Left lung (tissue), 14 donors: ENCODE data around the gene S100A8. TPM values are rescaled to one million over a fixed set of nuclear protein-coding genes. Genes with fewer than 3 reads are reported as not detected.

Source experiments
- ATAC-seq: fragments of 200-7000 bp; cut with Tn5 transposase; one replicate; pipeline ENCODE4 v1.9.1; 2020; ENCODE audit warnings: moderate library complexity
- DNase-seq, 4 donors: peaks; one replicate each; pipeline ENCODE4 v3.0.0-alpha.2; 2013 to 2020
- H3K27ac ChIP-seq, 2 donors: fragments of 200-600 bp; sonication (generic) in 1 of 2; one replicate each; pipeline versions ENCODE4 v1.5.0 to v1.8.0; 2020 to 2021
- H3K27me3 ChIP-seq, 2 donors: fragments of 200-600 bp; sonication (generic) in 1 of 2; one replicate each; pipeline versions ENCODE4 v1.5.0 to v1.8.0; 2020 to 2021
- H3K36me3 ChIP-seq, 2 donors: fragments of 200-600 bp; sonication (generic) in 1 of 2; one replicate each; pipeline versions ENCODE4 v1.5.0 to v1.8.0; 2020 to 2021
- H3K4me1 ChIP-seq, 2 donors: fragments of 200-600 bp; one replicate each; pipeline ENCODE4 v1.8.0; 2021
- H3K4me3 ChIP-seq, 2 donors: fragments of 200-600 bp; sonication (generic) in 1 of 2; one replicate each; pipeline versions ENCODE4 v1.5.0 to v1.8.0; 2020 to 2021; ENCODE audit warnings: mild to moderate bottlenecking in 1 of 2
- H3K9me3 ChIP-seq, 2 donors: fragments of 200-600 bp; sonication (generic) in 1 of 2; one replicate each; pipeline versions ENCODE4 v1.5.0 to v1.8.0; 2020 to 2021
- intact Hi-C, 2 donors: fragments of 100-400 bp; cut with DNase I; formaldehyde crosslinking; loops; one replicate each; pipeline versions ENCODE4 v1.11.2 to v1.14.2; 2022
- long read RNA-seq, 12 donors: library from polyadenylated mRNA in 2 of 12; unstranded in 2 of 12; transcript quantifications; one replicate each; pipeline ENCODE4 v2.0.0 and lab custom pipeline, GENCODE V29; 2019 to 2026
- polyA plus RNA-seq, 6 donors: library from polyadenylated mRNA; unstranded; fragments of 120-200 nt; gene quantifications; one replicate each; pipeline ENCODE4 v1.2.1, GENCODE V29; 2013; ENCODE audit not compliant: insufficient read length in 6 of 6
- total RNA-seq, 2 donors: library from RNA; stranded (reverse); fragmentation: NEBNext Ultra II Directional; extraction: Animal tissue kit (Norgen Biotek cat#: 25700); gene quantifications; one replicate each; pipeline ENCODE4 v1.2.1, GENCODE V29; 2021
- TF ChIP-seq, protein P1 (sequence below), 2 donors: fragments of 200-600 bp; sonication (generic) in 1 of 2; IDR thresholded peaks; one replicate each; pipeline versions ENCODE4 v1.5.0 to v1.8.0; 2021; ENCODE audit warnings: antibody characterized with exemption in 2 of 2
- donor health status: DM: no; HTN: yes; CAD: no.
- donor health status: DM: no; HTN: no; CAD: no.

The S100A8 gene
- total RNA-seq (1,000 to 10,000 TPM in 1 of 2 donors, 10 to 100 TPM in 1; 97.7 to 1,365 TPM), polyA plus RNA-seq (10 to 100 TPM; 10.2 to 33.2 (median 19.9) TPM)
- long read RNA-seq, donor 1, transcript S100A8-203 (2 exons, 717 nt), result minor isoform, 12 of 39 reads
- long read RNA-seq, donor 1, transcript S100A8-202 (3 exons, 523 nt), result major isoform, 27 of 39 reads
- long read RNA-seq, donor 1, partial matches to known transcripts, result 0 of 39 reads
- long read RNA-seq, donor 1, other reads (novel, unspliced or antisense), result 0 of 39 reads
- long read RNA-seq, donor 2, transcript S100A8-202 (3 exons, 523 nt), result major isoform, 14 of 24 reads
- long read RNA-seq, donor 2, transcript S100A8-203 (2 exons, 717 nt), result minor isoform, 10 of 24 reads
- long read RNA-seq, donor 2, partial matches to known transcripts, result 0 of 24 reads
- long read RNA-seq, donor 2, other reads (novel, unspliced or antisense), result 0 of 24 reads
- long read RNA-seq, donor 3, transcript S100A8-202 (3 exons, 523 nt), result major isoform, 13 of 16 reads
- long read RNA-seq, donor 3, partial matches to known transcripts, result 0 of 16 reads
- long read RNA-seq, donor 3, other reads (novel, unspliced or antisense), result 0 of 16 reads
- long read RNA-seq, donor 4, transcript S100A8-202 (3 exons, 523 nt), result major isoform, 91 of 104 reads
- long read RNA-seq, donor 4, transcript S100A8-203 (2 exons, 717 nt), result minor isoform, 5 of 104 reads
- long read RNA-seq, donor 4, partial matches to known transcripts, result 0 of 104 reads
- long read RNA-seq, donor 4, other reads (novel, unspliced or antisense), result 8 of 104 reads
- long read RNA-seq, donor 5, transcript S100A8-202 (3 exons, 523 nt), result major isoform, 20 of 26 reads
- long read RNA-seq, donor 5, transcript S100A8-203 (2 exons, 717 nt), result minor isoform, 6 of 26 reads
- long read RNA-seq, donor 5, partial matches to known transcripts, result 0 of 26 reads
- long read RNA-seq, donor 5, other reads (novel, unspliced or antisense), result 0 of 26 reads
- long read RNA-seq, donor 6, transcript S100A8-203 (2 exons, 717 nt), result minor isoform, 5 of 17 reads
- long read RNA-seq, donor 6, transcript S100A8-202 (3 exons, 523 nt), result major isoform, 12 of 17 reads
- long read RNA-seq, donor 6, partial matches to known transcripts, result 0 of 17 reads
- long read RNA-seq, donor 6, other reads (novel, unspliced or antisense), result 0 of 17 reads
- long read RNA-seq, donor 7, transcript S100A8-202 (3 exons, 523 nt), result major isoform, 25 of 40 reads
- long read RNA-seq, donor 7, transcript S100A8-203 (2 exons, 717 nt), result minor isoform, 15 of 40 reads
- long read RNA-seq, donor 7, partial matches to known transcripts, result 0 of 40 reads
- long read RNA-seq, donor 7, other reads (novel, unspliced or antisense), result 0 of 40 reads
- long read RNA-seq, donor 8, transcript S100A8-202 (3 exons, 523 nt), result major isoform, 11 of 14 reads
- long read RNA-seq, donor 8, partial matches to known transcripts, result 0 of 14 reads
- long read RNA-seq, donor 8, other reads (novel, unspliced or antisense), result 0 of 14 reads
- long read RNA-seq, donor 9, partial matches to known transcripts, result 0 of 1 reads
- long read RNA-seq, donor 9, other reads (novel, unspliced or antisense), result 0 of 1 reads
- long read RNA-seq, donor 10, transcript S100A8-202 (3 exons, 523 nt), result major isoform, 915 of 1,044 reads
- long read RNA-seq, donor 10, transcript S100A8-203 (2 exons, 717 nt), result minor isoform, 68 of 1,044 reads
- long read RNA-seq, donor 10, partial matches to known transcripts, result 0 of 1,044 reads
- long read RNA-seq, donor 10, other reads (novel, unspliced or antisense), result 58 of 1,044 reads
- long read RNA-seq, donor 11, partial matches to known transcripts, result 0 of 2 reads
- long read RNA-seq, donor 11, other reads (novel, unspliced or antisense), result 0 of 2 reads
- long read RNA-seq, donor 12, transcript S100A8-202 (3 exons, 523 nt), result major isoform, 8 of 10 reads
- long read RNA-seq, donor 12, partial matches to known transcripts, result 0 of 10 reads
- long read RNA-seq, donor 12, other reads (novel, unspliced or antisense), result 0 of 10 reads

DNA sequence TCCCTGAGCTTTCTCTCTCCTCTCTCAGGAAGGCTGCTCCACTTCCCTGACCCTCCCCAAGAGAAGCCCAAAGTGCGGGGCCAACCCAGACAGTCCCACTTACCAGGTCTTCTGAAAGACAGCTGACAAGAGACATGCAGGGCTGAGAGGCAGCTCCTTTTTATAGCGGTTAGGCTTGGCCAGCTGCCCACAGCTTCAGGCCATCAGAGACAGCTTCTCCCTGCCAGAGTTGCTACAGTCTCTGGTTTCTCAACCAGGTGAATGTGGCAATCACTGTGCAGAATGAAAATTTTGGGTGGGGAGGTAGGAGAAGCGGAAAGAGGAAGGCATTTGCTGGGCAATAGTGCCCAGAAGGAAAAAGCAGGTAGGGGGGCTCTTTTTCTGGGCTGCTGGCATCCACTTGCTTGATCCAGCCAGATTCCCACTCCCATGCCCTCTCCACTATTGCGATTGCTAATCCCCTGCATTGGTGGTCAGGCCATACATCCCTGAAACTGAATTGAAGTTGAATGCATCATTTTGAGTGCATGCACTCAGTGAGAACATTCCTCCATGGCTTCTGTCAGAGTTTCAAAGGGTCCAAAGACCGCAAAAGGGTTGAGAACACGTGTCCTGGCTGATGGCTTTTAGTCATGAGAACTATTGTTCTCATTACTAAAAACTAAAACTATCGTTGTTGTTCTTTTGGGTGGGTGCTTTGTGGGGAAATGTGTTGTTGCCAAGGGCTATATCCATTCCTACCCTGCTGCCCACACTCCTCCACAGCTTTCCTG is at the start of gene S100A8:
Gene S100A8, minus strand, starts transcription at position 136 of the 773 bp plus-strand sequence. CDS start 538 bp downstream, outside the sequence.
- peak within 1 kb of the TSS in 1 of 2 donors; percentile 93 for H3K27ac ChIP-seq
- DNase-seq (peak in 3 of 4 donors; percentile 7 to 92 (median 74)), ATAC-seq (peak; percentile 53)
- H3K4me1 ChIP-seq, result peaks cover 0 to 60% of the 10 kb centered on the region in 2 donors
- TF ChIP-seq, protein P1, sequence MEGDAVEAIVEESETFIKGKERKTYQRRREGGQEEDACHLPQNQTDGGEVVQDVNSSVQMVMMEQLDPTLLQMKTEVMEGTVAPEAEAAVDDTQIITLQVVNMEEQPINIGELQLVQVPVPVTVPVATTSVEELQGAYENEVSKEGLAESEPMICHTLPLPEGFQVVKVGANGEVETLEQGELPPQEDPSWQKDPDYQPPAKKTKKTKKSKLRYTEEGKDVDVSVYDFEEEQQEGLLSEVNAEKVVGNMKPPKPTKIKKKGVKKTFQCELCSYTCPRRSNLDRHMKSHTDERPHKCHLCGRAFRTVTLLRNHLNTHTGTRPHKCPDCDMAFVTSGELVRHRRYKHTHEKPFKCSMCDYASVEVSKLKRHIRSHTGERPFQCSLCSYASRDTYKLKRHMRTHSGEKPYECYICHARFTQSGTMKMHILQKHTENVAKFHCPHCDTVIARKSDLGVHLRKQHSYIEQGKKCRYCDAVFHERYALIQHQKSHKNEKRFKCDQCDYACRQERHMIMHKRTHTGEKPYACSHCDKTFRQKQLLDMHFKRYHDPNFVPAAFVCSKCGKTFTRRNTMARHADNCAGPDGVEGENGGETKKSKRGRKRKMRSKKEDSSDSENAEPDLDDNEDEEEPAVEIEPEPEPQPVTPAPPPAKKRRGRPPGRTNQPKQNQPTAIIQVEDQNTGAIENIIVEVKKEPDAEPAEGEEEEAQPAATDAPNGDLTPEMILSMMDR (IDR thresholded peaks at IDR 0.05), result no peak
- no peaks in the 10 kb centered on the region for H3K36me3 ChIP-seq
- peaks cover 0 to 14% of the 10 kb centered on the region in 2 donors for H3K27me3 ChIP-seq
- H3K9me3 ChIP-seq, result no peaks in the 10 kb centered on the region
- peak within 1 kb of the TSS in 1 of 2 donors; percentile 45 for H3K4me3 ChIP-seq
- intact Hi-C loops, result no loop called here

DNA sequence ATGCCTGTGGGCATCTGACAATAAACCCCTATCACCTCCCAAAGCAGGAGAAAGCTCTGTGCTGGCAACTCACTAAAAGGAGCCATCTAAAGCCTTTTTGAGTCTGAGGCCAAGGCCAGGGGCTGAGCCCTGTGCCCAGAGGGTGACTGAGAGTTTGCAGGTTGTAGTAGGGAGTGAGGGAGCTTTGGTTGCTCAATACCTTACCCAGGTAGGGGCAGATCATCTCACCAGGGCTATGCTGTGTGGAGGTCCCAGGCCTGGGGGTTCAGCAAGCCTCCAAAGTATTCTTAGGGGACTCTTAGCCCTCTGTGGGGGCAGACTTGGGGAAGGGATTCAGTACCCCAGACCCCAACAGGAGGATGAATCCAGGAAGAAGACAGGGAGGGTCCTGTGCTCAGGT is 48.4 kb upstream of the S100A8 start:
- ATAC-seq (no peak), DNase-seq (no peak)
- Histone ChIP-seq H3K27me3 (peaks cover 0 to 12% of the 10 kb centered on the region in 2 donors), H3K36me3 (no peaks in the 10 kb centered on the region), H3K4me1 (no peaks in the 10 kb centered on the region), H3K4me3 (no peak overlapping the region), H3K27ac (no peak overlapping the region), H3K9me3 (no peaks in the 10 kb centered on the region)
- intact Hi-C loops, result no loop called here
- TF ChIP-seq, protein P1 (IDR thresholded peaks at IDR 0.05), result no peak

DNA sequence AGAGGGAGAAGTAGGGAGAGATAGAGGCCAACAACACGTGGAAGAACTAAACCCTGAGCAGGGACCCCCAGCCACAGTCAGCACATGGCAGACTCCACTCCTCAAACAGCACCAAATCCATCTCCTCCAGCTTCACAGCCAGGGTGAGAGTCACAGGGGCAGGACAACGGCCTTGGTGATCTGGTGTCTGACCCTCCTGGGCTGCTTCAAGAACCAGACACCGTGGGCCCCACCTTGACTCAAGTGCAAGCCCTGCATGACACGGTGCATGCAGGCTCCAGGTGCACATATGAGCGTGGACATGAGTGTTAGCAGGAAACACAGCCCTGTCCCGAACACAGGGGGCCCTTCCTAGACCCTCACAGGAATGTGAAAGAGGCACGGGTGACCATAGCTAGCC is 47.7 kb upstream of the S100A8 start:
- Histone ChIP-seq H3K9me3 (no peaks in the 10 kb centered on the region), H3K36me3 (no peaks in the 10 kb centered on the region), H3K27ac (no peak overlapping the region), H3K4me3 (no peak overlapping the region), H3K27me3 (peaks cover 0 to 5% of the 10 kb centered on the region in 2 donors), H3K4me1 (no peaks in the 10 kb centered on the region)
- DNase-seq, result no peak
- intact Hi-C loops, result no loop called here
- no peak for ATAC-seq
- TF ChIP-seq, protein P1 (IDR thresholded peaks at IDR 0.05), result no peak

DNA sequence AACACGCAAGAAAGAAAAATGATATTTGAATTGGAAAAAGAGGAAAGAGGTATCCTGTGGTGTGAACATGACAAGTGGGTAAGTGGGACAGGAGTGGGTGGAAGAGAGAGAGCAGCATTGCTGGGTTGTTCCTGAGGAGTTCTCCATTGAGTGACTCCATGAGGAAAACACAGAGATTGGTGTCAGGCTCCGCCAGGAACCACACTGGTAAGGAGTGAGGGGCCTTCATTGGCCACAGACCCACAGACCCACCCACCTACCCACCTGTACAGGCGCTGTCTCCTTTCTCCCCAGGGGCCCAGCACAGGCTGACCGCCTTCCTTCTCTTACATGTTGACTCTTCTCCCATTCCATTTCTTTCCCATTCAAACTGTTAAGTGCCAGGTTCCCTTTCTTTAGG is 46.4 kb upstream of the S100A8 start:
- no peak for DNase-seq
- ATAC-seq, result no peak
- Histone ChIP-seq H3K36me3 (no peaks in the 10 kb centered on the region), H3K9me3 (no peaks in the 10 kb centered on the region), H3K4me3 (no peak overlapping the region), H3K27me3 (no peaks in the 10 kb centered on the region), H3K27ac (no peak overlapping the region), H3K4me1 (no peaks in the 10 kb centered on the region)
- TF ChIP-seq, protein P1 (IDR thresholded peaks at IDR 0.05), result no peak
- intact Hi-C loops, result no loop called here
